HepG2 (cell line): ENCODE results near the gene MACROD2. TPM values are rescaled to one million over a fixed set of nuclear protein-coding genes. Genes with fewer than 3 reads are reported as not detected.

Source experiments
- ATAC-seq: fragments of 200-7000 bp; cut with Tn5 transposase; 3 replicates; pipeline ENCODE4 v1.9.1; 2020; ENCODE audit warnings: mild to moderate bottlenecking, moderate library complexity
- BruUV-seq: library from RNA; stranded (reverse); fragments of 400-500 nt; replicated peaks from 2 replicates; lab custom pipeline; 2021; lab: Mats Ljungman, UMichigan
- CTCF ChIA-PET: fragments of 300-600 bp; formaldehyde crosslinking; extraction: SDS; loops from one replicate; lab custom pipeline; 2021; ENCODE audit warnings: low total read pairs, inconsistent platforms, low intra/inter-chr PET ratio; lab: Yijun Ruan, JAX
- POLR2A ChIA-PET: fragments of 350-600 bp; sonication (Branson Sonifier 250); formaldehyde crosslinking; loops from one replicate; lab custom pipeline; 2020; ENCODE audit warnings: antibody characterized with exemption, inconsistent platforms; lab: Yijun Ruan, JAX
- DNase-seq: peaks from one replicate; pipeline ENCODE4 v3.0.0-alpha.2; 2015; ENCODE audit warnings: low spot score
- FAIRE-seq: peaks from 3 replicates; lab custom pipeline; 2011; peaks lifted over from hg19 to GRCh38; lab: Jason Lieb, UNC
- H2AFZ ChIP-seq: one replicate; pipeline ENCODE4 v1.6.1; 2011; ENCODE audit warnings: low read length, inconsistent platforms
- H3K27ac ChIP-seq: fragments of 300-600 bp; 3 replicates; pipeline ENCODE4 v1.8.0; 2011; ENCODE audit warnings: mixed run types, mild to moderate bottlenecking, mixed read lengths, low read length, inconsistent platforms; ENCODE audit not compliant: insufficient read depth; ENCODE audit errors: extremely low read length
- H3K27me3 ChIP-seq, 2 experiments: fragments of 200-600 bp in 1 of 2; 2 replicates in 1 of 2; 3 replicates in 1 of 2; pipeline versions ENCODE4 v1.6.0 to v1.8.0; 2011; ENCODE audit warnings: low read length in 2 of 2, mild to moderate bottlenecking in 2 of 2, moderate library complexity in 2 of 2, inconsistent platforms in 1 of 2; ENCODE audit not compliant: insufficient read depth in 2 of 2, control insufficient read depth in 1 of 2
- H3K36me3 ChIP-seq, 2 experiments: fragments of 200-600 bp in 1 of 2; replicated peaks in 1 of 2; 2 replicates in 1 of 2; 3 replicates in 1 of 2; pipeline versions ENCODE4 v1.5.1 to v1.8.0; 2011; ENCODE audit warnings: low read length in 2 of 2, inconsistent platforms in 1 of 2; ENCODE audit not compliant: insufficient read depth in 2 of 2, control insufficient read depth in 1 of 2
- H3K4me1 ChIP-seq: 2 replicates; pipeline ENCODE4 v1.5.1; 2012; ENCODE audit warnings: low read length, inconsistent platforms; ENCODE audit not compliant: insufficient read depth
- H3K4me2 ChIP-seq: 2 replicates; pipeline ENCODE4 v1.6.0; 2011; ENCODE audit warnings: low read depth, low read length, inconsistent platforms
- H3K4me3 ChIP-seq, 3 experiments: fragments of 200-600 bp in 1 of 3; sonication (generic), shearing (Covaris generic) in 1 of 3; replicated peaks in 1 of 3; 2 replicates each; pipeline ENCODE4 v1.5.1; 2011 to 2016; ENCODE audit warnings: low read length in 3 of 3, inconsistent platforms in 2 of 3, low read depth in 2 of 3, mild to moderate bottlenecking in 2 of 3, control low read depth in 1 of 3, mixed read lengths in 1 of 3; ENCODE audit not compliant: insufficient read depth in 1 of 3
- H3K79me2 ChIP-seq: one replicate; pipeline ENCODE4 v1.6.1; 2011; ENCODE audit warnings: low read length, inconsistent platforms; ENCODE audit not compliant: insufficient read depth
- H3K9ac ChIP-seq: 2 replicates; pipeline ENCODE4 v1.6.0; 2011; ENCODE audit warnings: mild to moderate bottlenecking, low read depth, low read length, inconsistent platforms; ENCODE audit not compliant: insufficient read depth
- H3K9me3 ChIP-seq: 2 replicates; pipeline ENCODE4 v1.5.1; 2012; ENCODE audit warnings: mild to moderate bottlenecking, low read length
- H4K20me1 ChIP-seq: 2 replicates; pipeline ENCODE4 v1.6.0; 2011; ENCODE audit warnings: inconsistent platforms, mild to moderate bottlenecking, low read length, moderate library complexity; ENCODE audit not compliant: insufficient read depth
- CEBPB ChIP-seq: IDR thresholded peaks from 2 replicates; pipeline ENCODE4 v1.6.1; 2011; ENCODE audit warnings: low read depth, low read length, improper control_type of control experiment, borderline replicate concordance
- HDAC6 ChIP-seq: fragments of 200-600 bp; sonication (generic); IDR thresholded peaks from 2 replicates; pipeline ENCODE4 v1.7.0; 2017; ENCODE audit warnings: mild to moderate bottlenecking, antibody characterized with exemption, low read length, low read depth
- NFATC3 ChIP-seq: sonication (generic); formaldehyde crosslinking; IDR thresholded peaks from 2 replicates; pipeline ENCODE4 v1.5.1; 2020; ENCODE audit warnings: mild to moderate bottlenecking, missing genetic modification reagents
- ZMAT5 ChIP-seq: sonication (generic); formaldehyde crosslinking; IDR thresholded peaks from 2 replicates; pipeline ENCODE4 v1.5.0; 2020; ENCODE audit warnings: mild to moderate bottlenecking, low read depth, missing genetic modification reagents, borderline replicate concordance
- ZNF296 ChIP-seq: sonication (generic); formaldehyde crosslinking; conservative IDR thresholded peaks from 2 replicates; pipeline ENCODE4 v1.5.0; 2020; ENCODE audit warnings: mild to moderate bottlenecking, missing genetic modification reagents
- ZNF781 ChIP-seq: sonication (generic); formaldehyde crosslinking; IDR thresholded peaks from 2 replicates; pipeline ENCODE4 v1.5.1; 2020; ENCODE audit warnings: borderline replicate concordance, mild to moderate bottlenecking, missing genetic modification reagents; ENCODE audit errors: not compliant biosample characterization
- WGBS: methylation state at CpG from one replicate; pipeline ENCODE4 v1.1.6; 2017; ENCODE audit warnings: low lambda C conversion rate; 5-methylcytosine and 5-hydroxymethylcytosine counted together
- in situ Hi-C: cut with HindIII; loops from 2 replicates; pipeline ENCODE4 v1.10.0; 2017; ENCODE audit warnings: low pct_unique_long_range_greater_than_20kb; ENCODE audit not compliant: extremely low pct_ligation_motif_present
- intact Hi-C: fragments of 100-400 bp; cut with micrococcal nuclease; formaldehyde crosslinking; loops from one replicate; pipeline ENCODE4 v1.10.0; 2022; ENCODE audit not compliant: unreplicated experiment
- polyA plus RNA-seq, 8 experiments: library from polyadenylated mRNA; depleted of rRNA in 3 of 8; stranded (reverse) in 7 of 8; unstranded in 1 of 8; fragments of >200 nt; fragmentation: Illumina TruSeq in 4 of 8; extraction: Trizol in 4 of 8; gene quantifications; 2 replicates each; pipeline versions ENCODE4 v1.2.1 to v1.2.3, GENCODE V29; 2011 to 2016; ENCODE audit warnings: low read depth in 4 of 8, missing spikeins in 1 of 8, mixed read lengths in 1 of 8; ENCODE audit not compliant: insufficient read depth in 1 of 8
- total RNA-seq, 5 experiments: library from RNA; depleted of rRNA; stranded (reverse); fragments of >200 nt; fragmentation: Illumina TruSeq; extraction: Trizol; gene quantifications; 2 replicates each; pipeline ENCODE4 v1.2.3, GENCODE V29; 2016; ENCODE audit warnings: low read depth in 1 of 5
- TF ChIP-seq, protein P1 (sequence below): sonication (generic); formaldehyde crosslinking; IDR thresholded peaks from one replicate; pipeline ENCODE4 v1.5.1; 2020; ENCODE audit warnings: mild to moderate bottlenecking, missing genetic modification reagents; ENCODE audit errors: not compliant biosample characterization

The MACROD2 gene
- total and polyA plus RNA-seq, 2 of the 13 experiments (the other 11 are each of a cell fraction or from before 2014, with no cell fraction given): 0.13 to 0.51 TPM

DNA sequence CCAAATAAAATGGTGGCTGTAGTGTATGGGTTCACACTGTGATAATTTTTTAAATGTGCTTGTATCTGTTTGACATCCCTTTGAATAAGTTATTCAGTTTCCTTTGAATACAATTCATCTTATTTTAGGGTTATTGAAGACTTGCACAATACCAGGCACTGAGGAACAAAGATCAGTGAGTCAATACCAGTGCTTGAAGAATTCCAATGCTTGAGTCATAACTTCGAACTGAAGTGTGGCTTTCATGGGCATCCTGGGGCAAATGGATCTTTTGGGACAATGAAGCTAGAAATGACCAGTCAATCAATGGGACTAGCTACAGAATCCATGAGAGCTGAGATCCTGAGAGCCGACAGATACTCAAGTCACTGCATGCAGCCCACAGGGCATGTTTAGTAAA is 692.0 kb downstream of the MACROD2 start:
- BruUV-seq: no TSS peak

More for the DNA sequence above, 692.0 kb downstream of the MACROD2 start:
- FAIRE-seq (no peak), ATAC-seq (no peak), DNase-seq (no peak)
- Histone ChIP-seq H2AFZ (no peak overlapping the region), H3K27me3 (no peaks in the 10 kb centered on the region), H3K9ac (no peak overlapping the region), H3K79me2 (no peaks in the 10 kb centered on the region), H3K4me3 (no peak overlapping the region), H3K4me2 (no peak overlapping the region), H3K9me3 (no peaks in the 10 kb centered on the region), H3K4me1 (no peaks in the 10 kb centered on the region), H3K27ac (no peak overlapping the region), H4K20me1 (no peaks in the 10 kb centered on the region), H3K36me3 (no peaks in the 10 kb centered on the region)
- no peak for TF ChIP-seq ZNF781 (CRISPR knock-in tag)
- no peak for TF ChIP-seq NFATC3 (CRISPR knock-in tag)
- TF ChIP-seq CEBPB: 0 out of 2 replicates have a peak, but pooled peaks have one; percentile 29
- no peak for TF ChIP-seq ZNF296 (CRISPR knock-in tag)
- TF ChIP-seq ZMAT5 (CRISPR knock-in tag): no peak
- TF ChIP-seq, protein P1, sequence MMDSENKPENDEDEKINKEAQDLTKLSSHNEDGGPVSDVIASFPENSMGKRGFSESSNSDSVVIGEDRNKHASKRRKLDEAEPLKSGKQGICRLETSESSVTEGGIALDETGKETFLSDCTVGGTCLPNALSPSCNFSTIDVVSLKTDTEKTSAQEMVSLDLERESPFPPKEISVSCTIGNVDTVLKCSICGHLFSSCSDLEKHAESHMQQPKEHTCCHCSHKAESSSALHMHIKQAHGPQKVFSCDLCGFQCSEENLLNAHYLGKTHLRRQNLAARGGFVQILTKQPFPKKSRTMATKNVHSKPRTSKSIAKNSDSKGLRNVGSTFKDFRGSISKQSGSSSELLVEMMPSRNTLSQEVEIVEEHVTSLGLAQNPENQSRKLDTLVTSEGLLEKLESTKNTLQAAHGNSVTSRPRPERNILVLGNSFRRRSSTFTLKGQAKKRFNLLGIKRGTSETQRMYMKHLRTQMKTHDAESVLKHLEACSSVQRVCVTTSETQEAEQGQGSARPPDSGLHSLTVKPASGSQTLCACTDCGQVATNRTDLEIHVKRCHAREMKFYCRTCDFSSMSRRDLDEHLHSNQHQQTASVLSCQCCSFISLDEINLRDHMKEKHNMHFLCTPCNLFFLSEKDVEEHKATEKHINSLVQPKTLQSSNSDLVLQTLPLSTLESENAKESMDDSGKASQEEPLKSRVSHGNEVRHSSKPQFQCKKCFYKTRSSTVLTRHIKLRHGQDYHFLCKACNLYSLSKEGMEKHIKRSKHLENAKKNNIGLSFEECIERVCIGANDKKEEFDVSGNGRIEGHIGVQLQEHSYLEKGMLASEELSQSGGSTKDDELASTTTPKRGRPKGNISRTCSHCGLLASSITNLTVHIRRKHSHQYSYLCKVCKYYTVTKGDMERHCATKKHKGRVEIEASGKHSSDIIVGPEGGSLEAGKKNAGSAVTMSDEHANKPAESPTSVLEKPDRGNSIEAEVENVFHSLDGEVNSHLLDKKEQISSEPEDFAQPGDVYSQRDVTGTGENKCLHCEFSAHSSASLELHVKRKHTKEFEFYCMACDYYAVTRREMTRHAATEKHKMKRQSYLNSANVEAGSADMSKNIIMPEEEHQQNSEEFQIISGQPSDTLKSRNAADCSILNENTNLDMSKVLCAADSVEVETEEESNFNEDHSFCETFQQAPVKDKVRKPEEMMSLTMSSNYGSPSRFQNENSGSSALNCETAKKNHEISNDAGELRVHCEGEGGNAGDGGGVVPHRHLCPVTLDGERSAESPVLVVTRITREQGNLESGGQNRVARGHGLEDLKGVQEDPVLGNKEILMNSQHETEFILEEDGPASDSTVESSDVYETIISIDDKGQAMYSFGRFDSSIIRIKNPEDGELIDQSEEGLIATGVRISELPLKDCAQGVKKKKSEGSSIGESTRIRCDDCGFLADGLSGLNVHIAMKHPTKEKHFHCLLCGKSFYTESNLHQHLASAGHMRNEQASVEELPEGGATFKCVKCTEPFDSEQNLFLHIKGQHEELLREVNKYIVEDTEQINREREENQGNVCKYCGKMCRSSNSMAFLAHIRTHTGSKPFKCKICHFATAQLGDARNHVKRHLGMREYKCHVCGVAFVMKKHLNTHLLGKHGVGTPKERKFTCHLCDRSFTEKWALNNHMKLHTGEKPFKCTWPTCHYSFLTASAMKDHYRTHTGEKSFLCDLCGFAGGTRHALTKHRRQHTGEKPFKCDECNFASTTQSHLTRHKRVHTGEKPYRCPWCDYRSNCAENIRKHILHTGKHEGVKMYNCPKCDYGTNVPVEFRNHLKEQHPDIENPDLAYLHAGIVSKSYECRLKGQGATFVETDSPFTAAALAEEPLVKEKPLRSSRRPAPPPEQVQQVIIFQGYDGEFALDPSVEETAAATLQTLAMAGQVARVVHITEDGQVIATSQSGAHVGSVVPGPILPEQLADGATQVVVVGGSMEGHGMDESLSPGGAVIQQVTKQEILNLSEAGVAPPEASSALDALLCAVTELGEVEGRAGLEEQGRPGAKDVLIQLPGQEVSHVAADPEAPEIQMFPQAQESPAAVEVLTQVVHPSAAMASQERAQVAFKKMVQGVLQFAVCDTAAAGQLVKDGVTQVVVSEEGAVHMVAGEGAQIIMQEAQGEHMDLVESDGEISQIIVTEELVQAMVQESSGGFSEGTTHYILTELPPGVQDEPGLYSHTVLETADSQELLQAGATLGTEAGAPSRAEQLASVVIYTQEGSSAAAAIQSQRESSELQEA (CRISPR knock-in tag): no peak
- no peak for TF ChIP-seq HDAC6
- ChIA-PET CTCF (no interaction called here), POLR2A (no interaction called here)
- WGBS: 21% methylated on average over 2 of the region's 2 CpGs
- in situ Hi-C loops (no loop called here), intact Hi-C loops (no loop called here)
